Neural progenitor cell (in vitro differentiated cells): ENCODE data around the gene HABP2. TPM values are rescaled to one million over a fixed set of nuclear protein-coding genes. Genes with fewer than 3 reads are reported as not detected.

Experiments used
- DNase-seq: peaks from one replicate; pipeline ENCODE4 v3.0.0-alpha.2; 2016; ENCODE audit warnings: low spot score
- H2AFZ ChIP-seq: fragments of 200-600 bp; sonication (generic); replicated peaks from 2 replicates; pipeline ENCODE4 v1.6.1; 2016; ENCODE audit warnings: antibody characterized with exemption
- H3F3A ChIP-seq: fragments of 200-600 bp; sonication (generic); 2 replicates; pipeline ENCODE4 v1.6.1; 2016; ENCODE audit warnings: antibody characterized with exemption, low read depth
- H3K27ac ChIP-seq: fragments of 200-600 bp; sonication (generic); 2 replicates; pipeline ENCODE4 v1.5.1; 2016; ENCODE audit warnings: mild to moderate bottlenecking
- H3K27me3 ChIP-seq: fragments of 200-600 bp; sonication (generic); 2 replicates; pipeline ENCODE4 v1.6.1; 2016; ENCODE audit warnings: mild to moderate bottlenecking, moderate library complexity
- H3K36me3 ChIP-seq: fragments of 200-600 bp; sonication (generic); 2 replicates; pipeline ENCODE4 v1.5.1; 2016
- H3K4me1 ChIP-seq: fragments of 200-600 bp; sonication (generic); 2 replicates; pipeline ENCODE4 v1.6.1; 2016; ENCODE audit warnings: mixed run types
- H3K4me2 ChIP-seq: fragments of 200-600 bp; sonication (generic); 2 replicates; pipeline ENCODE4 v1.6.1; 2016
- H3K4me3 ChIP-seq: fragments of 200-600 bp; sonication (generic); 2 replicates; pipeline ENCODE4 v1.5.1; 2016
- H3K79me2 ChIP-seq: fragments of 200-600 bp; sonication (generic); 2 replicates; pipeline ENCODE4 v1.6.1; 2016; ENCODE audit warnings: low read depth
- H3K9ac ChIP-seq: fragments of 200-600 bp; sonication (generic); 2 replicates; pipeline ENCODE4 v1.6.1; 2016
- H3K9me3 ChIP-seq: fragments of 200-600 bp; sonication (generic); 2 replicates; pipeline ENCODE4 v1.5.1; 2016; ENCODE audit warnings: low read depth
- H4K20me1 ChIP-seq: fragments of 200-600 bp; sonication (generic); 2 replicates; pipeline ENCODE4 v1.6.1; 2016; ENCODE audit warnings: low read depth
- H3K27ac Mint-ChIP-seq: 3 replicates; pipeline ENCODE4 v1.8.0; 2021; ENCODE audit warnings: mixed read lengths
- H3K27me3 Mint-ChIP-seq: 2 replicates; pipeline ENCODE4 v1.8.0; 2022; ENCODE audit warnings: low read depth, mild to moderate bottlenecking, inconsistent platforms, moderate library complexity, mixed read lengths; ENCODE audit not compliant: insufficient read depth
- H3K36me3 Mint-ChIP-seq: 3 replicates; pipeline ENCODE4 v1.8.0; 2021; ENCODE audit warnings: mixed read lengths
- H3K4me1 Mint-ChIP-seq: 3 replicates; pipeline ENCODE4 v1.8.0; 2021; ENCODE audit warnings: mixed read lengths
- H3K4me3 Mint-ChIP-seq: 3 replicates; pipeline ENCODE4 v1.8.0; 2021; ENCODE audit warnings: mild to moderate bottlenecking, moderate library complexity, mixed read lengths
- H3K9me3 Mint-ChIP-seq: 3 replicates; pipeline ENCODE4 v1.8.0; 2020; ENCODE audit warnings: mixed read lengths
- EZH2 ChIP-seq: fragments of 200-600 bp; sonication (generic); IDR thresholded peaks from 2 replicates; pipeline ENCODE4 v1.6.1; 2017; ENCODE audit warnings: antibody characterized with exemption, mild to moderate bottlenecking, moderate library complexity
- EZH2phosphoT487 ChIP-seq: fragments of 200-600 bp; sonication (generic); IDR thresholded peaks from 2 replicates; pipeline ENCODE4 v1.6.1; 2017; ENCODE audit warnings: antibody characterized with exemption
- total RNA-seq: library from RNA; depleted of rRNA; stranded (reverse); fragments of >200 nt; gene quantifications from 2 replicates; pipeline ENCODE4 v1.2.3, GENCODE V29; 2015; ENCODE audit warnings: low replicate concordance
- TF ChIP-seq, protein P1 (sequence below): fragments of 200-600 bp; sonication (generic); IDR thresholded peaks from 2 replicates; pipeline ENCODE4 v1.5.1; 2017; ENCODE audit warnings: antibody characterized with exemption, mild to moderate bottlenecking

HABP2 gene
- total RNA-seq, 1 donor from 2014 or later = not detected

DNA sequence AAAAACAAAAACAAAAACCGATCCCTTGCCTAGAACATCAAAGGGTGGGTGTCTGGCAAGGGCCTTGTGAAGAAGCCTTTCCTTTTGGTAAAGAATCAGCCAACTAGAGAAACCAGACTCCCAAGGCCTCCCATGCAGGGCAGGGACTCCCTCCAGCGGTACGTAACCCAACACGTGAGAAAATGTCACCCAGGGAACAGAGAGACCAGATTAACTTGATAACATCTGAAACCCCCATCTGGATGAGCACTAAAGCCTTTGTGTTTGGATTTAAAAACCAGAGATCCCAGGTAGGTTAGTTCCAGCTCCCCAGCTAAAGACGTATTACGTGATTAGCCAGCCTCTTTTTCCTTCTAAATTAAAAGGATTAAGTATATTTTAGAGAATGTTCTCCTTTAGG lies 3.0 kb upstream of the HABP2 start:
- H3K4me2 ChIP-seq = no peak overlapping the region

DNA sequence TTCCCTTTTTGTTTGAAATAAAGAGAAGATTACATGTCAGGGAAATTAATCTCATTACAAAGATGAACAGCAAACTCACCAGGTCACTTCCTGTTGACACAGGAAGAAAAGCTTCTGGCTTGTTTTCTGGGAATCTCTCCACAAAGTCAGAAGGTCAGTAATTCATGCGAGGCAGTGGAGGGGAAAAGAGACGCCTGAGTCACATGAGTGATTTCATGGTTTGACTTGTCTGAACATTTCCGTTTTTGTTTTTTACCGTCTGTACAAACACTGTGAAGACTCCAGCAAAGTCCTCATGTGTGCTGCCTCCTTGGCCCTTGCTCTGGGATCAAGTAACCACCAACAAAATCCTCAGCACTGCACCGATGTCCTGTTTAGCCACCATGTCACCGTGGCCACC lies 2.5 kb upstream of the HABP2 start:
- Histone ChIP-seq H4K20me1 (no peaks in the 10 kb centered on the region), H3K36me3 (no peaks in the 10 kb centered on the region), H3K27me3 (peaks cover 18% of the 10 kb centered on the region), H3K4me3 (no peak overlapping the region), H3K9me3 (no peaks in the 10 kb centered on the region), H3K9ac (no peak overlapping the region), H3F3A (peaks cover 17% of the 10 kb centered on the region), H2AFZ (no peak overlapping the region), H3K27ac (no peak overlapping the region), H3K79me2 (no peaks in the 10 kb centered on the region), H3K4me1 (peaks cover 30% of the 10 kb centered on the region), H3K4me2 (no peak overlapping the region)
- H3K27me3 Mint-ChIP-seq = peaks cover 9% of the 10 kb centered on the region
- TF ChIP-seq, protein P1, sequence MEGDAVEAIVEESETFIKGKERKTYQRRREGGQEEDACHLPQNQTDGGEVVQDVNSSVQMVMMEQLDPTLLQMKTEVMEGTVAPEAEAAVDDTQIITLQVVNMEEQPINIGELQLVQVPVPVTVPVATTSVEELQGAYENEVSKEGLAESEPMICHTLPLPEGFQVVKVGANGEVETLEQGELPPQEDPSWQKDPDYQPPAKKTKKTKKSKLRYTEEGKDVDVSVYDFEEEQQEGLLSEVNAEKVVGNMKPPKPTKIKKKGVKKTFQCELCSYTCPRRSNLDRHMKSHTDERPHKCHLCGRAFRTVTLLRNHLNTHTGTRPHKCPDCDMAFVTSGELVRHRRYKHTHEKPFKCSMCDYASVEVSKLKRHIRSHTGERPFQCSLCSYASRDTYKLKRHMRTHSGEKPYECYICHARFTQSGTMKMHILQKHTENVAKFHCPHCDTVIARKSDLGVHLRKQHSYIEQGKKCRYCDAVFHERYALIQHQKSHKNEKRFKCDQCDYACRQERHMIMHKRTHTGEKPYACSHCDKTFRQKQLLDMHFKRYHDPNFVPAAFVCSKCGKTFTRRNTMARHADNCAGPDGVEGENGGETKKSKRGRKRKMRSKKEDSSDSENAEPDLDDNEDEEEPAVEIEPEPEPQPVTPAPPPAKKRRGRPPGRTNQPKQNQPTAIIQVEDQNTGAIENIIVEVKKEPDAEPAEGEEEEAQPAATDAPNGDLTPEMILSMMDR = no peak
- TF ChIP-seq EZH2 (no peak), EZH2phosphoT487 (no peak)
- no peak for DNase-seq
- H3K9me3 Mint-ChIP-seq = peaks cover 2% of the 10 kb centered on the region
- H3K4me1 Mint-ChIP-seq = peaks cover 17% of the 10 kb centered on the region
- no peaks in the 10 kb centered on the region for H3K36me3 Mint-ChIP-seq
- peak overlapping the region; percentile 21 for H3K27ac Mint-ChIP-seq
- H3K4me3 Mint-ChIP-seq = no peak overlapping the region

More for the DNA sequence above, 3.0 kb upstream of the HABP2 start:
- H3K4me1 ChIP-seq = peaks cover 24% of the 10 kb centered on the region
- no peak for TF ChIP-seq EZH2
- TF ChIP-seq, protein P1 = no peak
- TF ChIP-seq EZH2phosphoT487 = no peak
- peaks cover 13% of the 10 kb centered on the region for H3F3A ChIP-seq
- Mint-ChIP-seq H3K27me3 (peaks cover 9% of the 10 kb centered on the region), H3K9me3 (peaks cover 2% of the 10 kb centered on the region), H3K4me3 (no peak overlapping the region), H3K4me1 (peaks cover 16% of the 10 kb centered on the region), H3K36me3 (no peaks in the 10 kb centered on the region), H3K27ac (peak overlapping the region; percentile 73)
- H4K20me1 ChIP-seq = no peaks in the 10 kb centered on the region
- H2AFZ ChIP-seq = no peak overlapping the region
- no peak for DNase-seq
- no peaks in the 10 kb centered on the region for H3K9me3 ChIP-seq
- H3K9ac ChIP-seq = no peak overlapping the region
- peaks cover 18% of the 10 kb centered on the region for H3K27me3 ChIP-seq
- H3K79me2 ChIP-seq = no peaks in the 10 kb centered on the region
- no peak overlapping the region for H3K4me3 ChIP-seq
- no peaks in the 10 kb centered on the region for H3K36me3 ChIP-seq
- H3K27ac ChIP-seq = no peak overlapping the region

DNA sequence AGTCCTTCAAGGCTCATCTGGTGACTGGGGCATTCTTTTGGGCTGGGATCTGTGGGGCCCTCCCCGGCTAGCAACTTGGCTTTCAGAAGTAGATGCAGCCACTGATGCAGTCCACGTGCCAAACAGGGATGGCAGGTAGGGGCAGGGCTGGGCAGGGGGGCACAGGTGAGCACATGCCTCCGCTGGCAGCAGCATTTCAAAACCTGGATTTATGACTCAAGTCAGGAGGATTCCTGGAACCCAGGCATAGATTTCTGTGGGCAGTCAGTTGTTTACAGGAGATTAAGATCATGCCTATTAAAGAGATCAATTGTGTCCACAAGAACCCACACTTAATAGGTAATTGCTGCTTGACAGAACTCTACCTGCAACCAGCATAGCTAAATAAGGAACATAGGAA lies 839 bp upstream of the HABP2 start:
- peaks cover 34% of the 10 kb centered on the region for H3F3A ChIP-seq

More for the DNA sequence above, 839 bp upstream of the HABP2 start:
- Histone ChIP-seq H3K27ac (no peak overlapping the region), H3K27me3 (peaks cover 18% of the 10 kb centered on the region), H3K36me3 (no peaks in the 10 kb centered on the region), H4K20me1 (no peaks in the 10 kb centered on the region), H3K9me3 (no peaks in the 10 kb centered on the region), H3K79me2 (no peaks in the 10 kb centered on the region), H3K9ac (no peak overlapping the region), H3K4me1 (peaks cover 46% of the 10 kb centered on the region), H3K4me2 (no peak overlapping the region), H3K4me3 (no peak overlapping the region), H2AFZ (no peak overlapping the region)
- TF ChIP-seq, protein P1 = no peak
- TF ChIP-seq EZH2phosphoT487 (no peak), EZH2 (no peak)
- H3K4me3 Mint-ChIP-seq = no peak overlapping the region
- peaks cover 2% of the 10 kb centered on the region for H3K9me3 Mint-ChIP-seq
- peaks cover 10% of the 10 kb centered on the region for H3K27me3 Mint-ChIP-seq
- H3K4me1 Mint-ChIP-seq = peaks cover 26% of the 10 kb centered on the region
- DNase-seq = no peak
- no peaks in the 10 kb centered on the region for H3K36me3 Mint-ChIP-seq
- no peak overlapping the region for H3K27ac Mint-ChIP-seq
